GM19397 (cell line): ENCODE data around the gene MATN3.
A peak's percentile ranks its signal among the peaks of the same experiment; 100 is the strongest.

Experiments
- ATAC-seq: cut with Tn5 transposase; IDR thresholded peaks from one replicate; pipeline ENCODE4 v1.9.1; 2021; ENCODE audit warnings: mild to moderate bottlenecking, moderate library complexity; ENCODE audit not compliant: unreplicated experiment

MATN3 gene

DNA sequence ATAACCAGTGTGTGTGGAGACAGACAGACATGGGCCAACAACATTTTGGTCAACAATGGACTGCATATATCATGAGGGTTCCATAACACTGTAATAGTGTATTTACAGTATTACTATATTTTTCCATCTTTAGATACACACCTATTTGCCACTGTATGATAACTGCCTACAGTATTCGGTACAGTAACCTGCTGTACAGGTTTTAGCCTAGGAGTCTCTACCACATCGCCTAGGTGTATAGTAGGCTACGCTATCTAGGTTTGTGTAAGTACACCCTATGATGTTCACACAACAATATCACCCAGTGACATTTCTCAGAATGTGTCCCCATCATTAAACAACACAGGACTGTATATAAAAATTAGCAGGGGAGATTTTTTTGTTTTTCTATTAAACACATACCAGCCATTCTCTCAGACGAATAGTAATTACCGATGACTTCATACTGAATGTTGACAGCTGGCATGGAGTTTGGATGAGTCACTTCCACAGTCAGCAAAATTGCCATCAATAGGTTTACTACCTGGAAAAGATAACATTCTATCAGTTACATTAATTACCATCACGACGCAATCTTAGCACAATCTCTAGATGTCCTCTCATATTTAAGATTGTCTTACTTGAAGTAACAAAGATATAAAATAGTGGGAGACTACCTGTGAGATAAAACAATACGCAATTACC lies 28.2 kb upstream of the MATN3 start:
- ATAC-seq = no peak

GRCh38 chr2:20037660-20038059 lies 25.2 kb upstream of the MATN3 start:
- no peak for ATAC-seq

DNA sequence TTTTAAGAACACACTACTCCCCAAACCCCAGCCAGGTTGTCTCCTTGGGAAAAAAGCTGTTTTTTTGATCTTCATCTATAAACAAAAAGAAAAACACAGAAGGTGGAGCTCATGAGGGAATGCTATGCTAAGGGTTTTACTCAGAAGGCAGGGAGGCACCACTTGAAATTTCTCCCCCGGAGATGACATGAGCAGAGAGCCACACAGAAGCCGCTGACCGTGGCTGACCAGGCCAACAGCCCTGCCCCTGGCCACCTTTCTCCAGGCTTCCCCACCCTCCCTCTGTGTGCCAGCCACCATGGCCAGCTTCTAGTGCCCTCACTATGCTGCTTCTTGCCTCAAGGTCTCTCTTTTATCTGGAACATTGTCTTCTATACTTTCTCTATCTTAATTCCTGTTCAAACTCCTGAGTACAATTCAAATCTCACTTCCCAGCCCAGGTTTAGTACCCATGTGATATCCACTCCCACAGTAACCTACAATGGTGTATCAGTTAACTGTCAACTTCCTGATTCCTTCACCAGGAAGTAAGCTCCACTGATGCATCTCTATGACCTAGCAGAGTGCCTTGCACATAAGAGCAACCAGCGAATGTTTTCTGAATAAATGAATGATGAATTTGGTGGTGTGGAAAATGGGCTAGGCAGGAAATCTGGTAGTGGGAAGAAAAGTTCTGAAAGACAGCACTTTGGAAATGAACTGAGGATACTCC lies 23.6 kb upstream of the MATN3 start:
- ATAC-seq = peak; percentile 52

- ATAC-seq = no peak
Observed at GRCh38 chr2:20034821-20035220, 22.4 kb upstream of the MATN3 start.

GRCh38 chr2:20034218-20034617 lies 21.8 kb upstream of the MATN3 start:
- no peak for ATAC-seq

- ATAC-seq = no peak
Observed at GRCh38 chr2:20033322-20033721, 20.9 kb upstream of the MATN3 start.

GRCh38 chr2:20030224-20030623 lies 17.8 kb upstream of the MATN3 start:
- ATAC-seq = no peak

DNA sequence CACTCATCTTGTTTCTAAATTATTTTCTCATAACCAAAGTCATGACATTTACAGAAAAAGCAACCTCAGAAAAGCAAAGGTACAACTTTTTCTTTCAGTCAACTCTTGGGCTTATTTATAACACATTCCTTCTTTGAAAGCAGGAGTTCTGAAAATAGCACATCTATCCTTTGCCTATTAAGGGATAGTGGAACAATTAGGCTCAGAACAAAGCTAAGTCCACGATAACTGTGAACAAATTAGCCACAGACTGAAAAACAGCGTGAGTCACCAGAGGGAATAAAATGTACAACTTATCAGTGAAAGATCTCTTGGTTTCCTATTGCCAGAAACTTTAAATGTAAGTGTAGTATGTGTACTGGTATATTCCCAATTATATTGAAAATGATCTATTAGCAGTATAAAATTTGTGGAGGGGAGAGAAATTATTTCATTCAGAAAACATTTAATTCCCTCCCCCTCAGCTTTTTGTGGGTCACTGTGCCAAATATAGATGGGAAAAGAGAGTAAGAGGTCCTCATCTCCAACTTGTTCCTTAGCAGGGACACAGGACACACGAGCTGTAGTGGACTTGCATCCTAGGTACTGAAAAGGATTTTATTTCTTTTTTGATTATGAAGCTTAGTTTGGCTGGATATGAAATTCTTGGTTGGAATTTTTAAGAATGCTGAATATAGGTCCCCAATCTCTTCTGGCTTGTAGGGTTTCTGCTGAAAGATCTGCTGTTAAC lies 15.4 kb upstream of the MATN3 start:
- ATAC-seq = no peak

- ATAC-seq = no peak
Observed at GRCh38 chr2:20027260-20027677, 14.8 kb upstream of the MATN3 start.

- ATAC-seq = no peak
Observed at GRCh38 chr2:20025065-20025786, 12.8 kb upstream of the MATN3 start.

GRCh38 chr2:20023688-20024087 lies 11.2 kb upstream of the MATN3 start:
- ATAC-seq = no peak

DNA sequence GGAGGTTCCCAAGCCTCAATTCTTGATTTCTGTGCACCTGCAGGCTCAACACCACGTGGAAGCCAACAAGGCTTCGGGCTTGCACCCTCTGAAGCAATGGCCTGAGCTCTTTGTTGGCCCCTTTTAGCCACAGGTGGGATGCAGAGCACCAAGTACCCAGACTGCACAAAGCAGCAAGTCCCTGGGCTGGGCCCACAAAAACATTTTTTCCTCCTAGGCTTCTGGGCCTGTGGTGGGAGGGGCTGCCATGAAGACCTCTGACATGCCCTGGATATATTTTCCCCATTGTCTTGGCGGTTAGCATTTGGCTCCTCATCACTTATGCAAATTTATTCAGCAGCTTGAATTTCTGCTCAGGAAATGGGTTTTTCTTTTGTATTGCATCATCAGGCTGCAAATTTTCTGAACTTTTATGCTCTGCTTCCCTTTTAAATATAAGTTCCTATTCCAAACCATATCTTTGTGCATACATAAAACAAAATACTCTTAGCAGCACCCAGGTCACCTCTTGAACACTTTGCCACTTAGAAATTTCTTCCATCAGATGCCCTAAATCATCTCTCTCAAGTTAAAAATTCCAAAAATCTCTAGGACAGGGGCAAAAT lies 9.0 kb upstream of the MATN3 start:
- ATAC-seq = no peak

DNA sequence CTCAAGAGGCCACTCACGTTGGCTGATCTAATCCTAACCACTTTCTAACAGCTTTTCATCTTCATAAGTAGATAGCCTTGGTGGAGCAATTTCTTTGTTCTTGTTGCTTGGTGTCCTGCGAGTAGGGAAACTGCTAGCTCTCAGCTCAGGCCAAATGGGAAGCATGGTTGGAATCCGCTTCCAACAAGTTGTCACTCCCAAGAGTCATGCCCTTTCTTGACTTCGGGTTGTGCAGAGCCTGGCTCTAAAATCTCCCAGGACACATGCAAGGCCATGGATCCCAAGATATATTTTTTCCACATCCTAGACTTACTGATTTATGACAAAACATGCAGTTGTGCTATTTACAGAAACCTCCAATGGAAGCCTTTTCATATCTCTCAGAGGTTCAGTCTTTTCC lies 7.3 kb upstream of the MATN3 start:
- ATAC-seq = no peak

DNA sequence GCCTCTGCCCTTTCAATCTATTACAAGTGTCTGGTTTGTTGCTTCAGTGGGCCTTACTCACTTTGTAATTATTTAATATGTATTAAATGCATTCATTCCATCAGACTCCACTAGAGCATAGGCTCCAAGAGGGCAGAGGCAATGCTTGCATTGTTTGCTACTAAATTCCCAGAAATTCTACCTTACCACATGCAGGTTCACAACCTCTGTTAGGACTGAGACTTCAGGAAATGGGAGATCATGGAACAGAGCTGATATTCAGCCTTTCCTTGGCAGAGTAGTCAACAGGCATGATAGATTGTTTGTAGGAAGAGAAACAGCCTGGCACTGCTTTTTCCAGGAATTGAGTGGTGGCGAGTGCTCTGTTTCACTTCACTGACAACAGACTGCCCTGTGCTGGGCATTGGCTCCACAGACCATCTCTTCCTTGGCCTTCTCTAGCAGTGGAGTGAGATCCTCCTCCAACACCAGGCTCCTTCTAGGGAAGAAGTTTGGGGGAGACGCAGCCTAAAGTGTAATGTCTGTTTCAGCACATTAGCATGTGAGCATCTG lies 6.2 kb upstream of the MATN3 start:
- ATAC-seq = no peak

- no peak for ATAC-seq
Observed at GRCh38 chr2:20016346-20016745, 3.9 kb upstream of the MATN3 start.

DNA sequence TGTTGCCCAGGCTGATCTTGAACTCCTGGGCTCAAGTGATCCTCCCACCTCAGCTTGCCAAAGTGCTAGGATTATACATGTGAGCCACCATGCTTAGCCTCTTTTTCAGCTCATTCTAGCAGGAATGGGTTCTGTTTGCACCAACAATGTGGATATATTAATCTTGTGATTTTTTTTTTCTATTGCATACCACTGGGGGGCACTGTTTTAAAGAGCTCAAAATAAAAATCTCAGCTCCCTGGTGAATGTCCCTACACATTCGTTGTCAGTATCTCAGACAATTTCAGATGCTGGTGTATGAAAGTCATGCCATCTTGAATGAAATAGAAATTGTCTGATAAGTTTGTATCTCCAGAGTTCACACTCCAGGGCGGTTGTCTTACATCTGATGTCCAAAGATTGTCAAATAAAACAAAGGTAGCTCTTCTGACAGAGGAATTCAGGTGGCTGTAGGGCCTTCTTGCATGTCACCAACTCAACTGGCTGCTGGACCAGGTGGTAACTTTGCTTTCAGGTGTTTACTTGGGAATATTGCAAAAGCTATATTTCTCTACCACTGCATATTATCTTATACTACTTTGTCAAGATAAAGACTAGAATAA lies 3.1 kb upstream of the MATN3 start:
- ATAC-seq = no peak

GRCh38 chr2:20013126-20013849 lies 820 bp upstream of the MATN3 start:
- ATAC-seq = no peak

- ATAC-seq = no peak
Observed at GRCh38 chr2:20012032-20012281, 511 bp downstream of the MATN3 start.

GRCh38 chr2:20011276-20012031 lies 1.0 kb downstream of the MATN3 start:
- ATAC-seq = no peak
